HUES6 (cell line): ENCODE results near the gene TEP1.
"Not testable (repeated sequence)": the region's sequence is repeated elsewhere in the genome, so short reads cannot be mapped to it uniquely, and the experiment has no call there.

Experiments used
- H3K27ac ChIP-seq: 2 replicates; pipeline ENCODE4 v1.7.0; 2013; ENCODE audit warnings: low read depth, mild to moderate bottlenecking, low read length, inconsistent platforms
- H3K27me3 ChIP-seq: 2 replicates; pipeline ENCODE4 v1.6.1; 2013; ENCODE audit warnings: low read length; ENCODE audit not compliant: control insufficient read depth, insufficient read depth
- H3K36me3 ChIP-seq: 2 replicates; pipeline ENCODE4 v1.6.1; 2013; ENCODE audit warnings: low read length; ENCODE audit not compliant: control insufficient read depth, insufficient read depth
- H3K4me1 ChIP-seq: 2 replicates; pipeline ENCODE4 v1.6.1; 2013; ENCODE audit warnings: low read length; ENCODE audit not compliant: control insufficient read depth, insufficient read depth
- H3K4me3 ChIP-seq: 2 replicates; pipeline ENCODE4 v1.5.1; 2013; ENCODE audit warnings: low read depth, low read length
- H3K9ac ChIP-seq: one replicate; pipeline ENCODE4 v1.6.1; 2013; ENCODE audit warnings: mild to moderate bottlenecking, low read length
- H3K9me3 ChIP-seq: 2 replicates; pipeline ENCODE4 v1.6.1; 2013; ENCODE audit warnings: low read depth, low read length; ENCODE audit not compliant: control insufficient read depth, insufficient read depth

TEP1 gene

DNA sequence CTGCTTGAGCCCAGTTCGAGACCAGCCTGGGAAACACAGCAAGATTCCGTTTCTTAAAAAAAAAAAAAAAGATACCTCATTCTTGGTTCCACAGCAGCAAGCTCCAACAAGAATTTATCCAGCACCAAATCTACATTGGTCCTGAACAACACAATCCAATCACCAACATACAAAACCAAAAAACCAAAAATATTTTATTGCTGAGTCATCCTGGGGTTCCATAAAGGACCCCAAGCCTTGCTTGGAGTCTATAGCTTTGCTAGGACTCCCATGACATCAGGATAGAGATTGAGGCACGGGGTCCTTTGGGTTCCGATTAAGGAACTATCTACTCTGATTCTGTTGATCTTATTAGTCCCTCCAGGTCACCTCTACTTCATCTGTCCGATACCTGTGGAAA is 33.6 kb upstream of the TEP1 start:
- H3K27me3 ChIP-seq, result no peaks in the 10 kb centered on the region
- peak overlapping the region; percentile 41; the same call in 1 of the 2 replicates for H3K27ac ChIP-seq
- H3K4me3 ChIP-seq, result no peak overlapping the region
- H3K9ac ChIP-seq, result no peak overlapping the region
- no peaks in the 10 kb centered on the region for H3K4me1 ChIP-seq
- peaks cover 5% of the 10 kb centered on the region; the same call in 1 of the 2 replicates for H3K9me3 ChIP-seq
- peaks cover 72% of the 10 kb centered on the region for H3K36me3 ChIP-seq

DNA sequence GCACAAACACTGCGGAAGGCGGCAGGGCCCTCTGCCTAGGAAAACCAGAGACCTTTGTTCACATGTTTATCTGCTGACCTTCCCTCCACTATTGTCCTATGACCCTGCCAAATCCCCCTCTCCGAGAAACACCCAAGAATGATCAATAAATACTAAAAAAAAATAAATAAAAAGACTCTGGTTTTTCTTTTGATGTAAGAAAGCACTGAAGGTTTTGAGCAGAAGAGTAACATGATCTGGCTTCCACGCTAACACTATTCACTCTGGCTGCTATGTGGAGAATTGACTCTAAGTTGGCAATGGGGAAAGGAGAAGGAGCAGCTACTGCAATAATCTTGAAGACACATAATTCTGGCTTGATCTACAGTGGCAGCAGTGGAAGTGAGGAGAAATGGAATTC is 30.3 kb upstream of the TEP1 start:
- H3K9ac ChIP-seq, H3K27ac ChIP-seq, H3K4me3 ChIP-seq, H3K27me3 ChIP-seq, H3K9me3 ChIP-seq, H3K4me1 ChIP-seq: not testable (repeated sequence)
- H3K36me3 ChIP-seq, result peaks cover 40% of the 10 kb centered on the region

DNA sequence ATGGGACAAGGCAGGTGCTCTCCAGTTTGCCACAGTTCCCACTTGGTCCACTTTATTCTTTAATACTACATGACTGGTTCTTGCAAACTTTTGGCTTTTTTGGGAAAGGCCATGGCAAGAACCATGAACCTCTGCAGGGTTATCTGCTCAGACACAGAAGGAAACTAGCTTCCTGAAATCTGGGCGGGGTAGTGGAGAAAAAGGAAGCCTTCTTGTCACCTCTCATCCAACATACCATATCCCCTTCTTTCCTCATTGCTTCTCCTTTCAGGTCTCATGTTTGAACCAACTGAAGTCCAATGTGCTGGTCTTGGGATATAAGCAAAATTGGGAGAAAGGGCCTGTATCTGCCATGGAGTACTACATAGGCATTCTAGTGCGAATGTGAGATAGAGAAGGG is 28.2 kb upstream of the TEP1 start:
- Histone ChIP-seq H3K9me3 (peaks cover 5% of the 10 kb centered on the region; the same call in 1 of the 2 replicates), H3K4me1 (no peaks in the 10 kb centered on the region; the same call in 1 of the 2 replicates), H3K9ac (no peak overlapping the region), H3K27me3 (no peaks in the 10 kb centered on the region), H3K27ac (no peak overlapping the region), H3K4me3 (no peak overlapping the region), H3K36me3 (peaks cover 18% of the 10 kb centered on the region)

DNA sequence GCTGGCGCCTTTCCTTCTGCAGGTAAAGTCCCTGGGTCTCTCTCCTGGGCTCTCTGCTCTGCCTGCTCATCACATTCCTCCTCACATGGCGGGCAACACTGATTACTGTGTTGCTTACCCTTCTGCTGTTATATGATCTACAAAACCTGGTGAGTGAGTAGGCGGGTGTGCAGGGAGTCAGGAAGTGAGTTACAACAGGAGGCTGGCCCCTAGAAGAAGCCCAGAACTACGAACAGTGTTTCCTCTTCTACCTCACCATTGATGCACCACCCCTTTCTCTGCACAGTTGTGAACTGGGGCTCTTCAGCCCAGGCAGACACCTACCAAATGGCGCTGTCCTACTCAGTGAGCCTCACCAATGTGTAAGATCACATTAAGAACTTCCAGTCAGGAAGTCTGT is 27.6 kb upstream of the TEP1 start:
- Histone ChIP-seq H3K27ac (no peak overlapping the region), H3K9me3 (peaks cover 5% of the 10 kb centered on the region; the same call in 1 of the 2 replicates), H3K4me1 (no peaks in the 10 kb centered on the region; the same call in 1 of the 2 replicates), H3K27me3 (no peaks in the 10 kb centered on the region), H3K36me3 (peaks cover 12% of the 10 kb centered on the region), H3K4me3 (no peak overlapping the region), H3K9ac (no peak overlapping the region)

DNA sequence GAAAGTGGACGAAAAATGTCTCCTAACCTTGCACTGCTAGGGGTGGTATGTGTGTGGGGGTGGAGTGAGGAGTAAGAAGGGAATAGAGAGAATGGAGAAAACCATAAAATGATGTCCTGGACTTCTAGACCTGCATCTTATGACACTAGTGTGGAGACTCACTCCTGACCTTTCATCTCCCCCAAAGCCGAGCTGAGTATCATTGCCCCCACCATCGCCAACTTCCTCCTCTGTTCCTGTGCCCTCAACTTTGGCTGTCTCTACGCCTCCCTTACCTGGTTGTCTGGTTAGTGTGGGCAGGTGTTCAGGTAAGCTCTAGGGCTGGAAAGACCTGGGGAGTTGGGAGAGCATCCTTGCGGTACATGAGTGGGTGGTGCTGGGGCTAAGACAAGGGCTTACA is 27.2 kb upstream of the TEP1 start:
- peaks cover 8% of the 10 kb centered on the region for H3K36me3 ChIP-seq
- H3K4me1 ChIP-seq, result peaks cover 4% of the 10 kb centered on the region; the same call in 1 of the 2 replicates
- H3K4me3 ChIP-seq, result no peak overlapping the region
- H3K27me3 ChIP-seq, result no peaks in the 10 kb centered on the region
- H3K9me3 ChIP-seq, result peaks cover 5% of the 10 kb centered on the region; the same call in 1 of the 2 replicates
- H3K9ac ChIP-seq, result no peak overlapping the region
- no peak overlapping the region for H3K27ac ChIP-seq

DNA sequence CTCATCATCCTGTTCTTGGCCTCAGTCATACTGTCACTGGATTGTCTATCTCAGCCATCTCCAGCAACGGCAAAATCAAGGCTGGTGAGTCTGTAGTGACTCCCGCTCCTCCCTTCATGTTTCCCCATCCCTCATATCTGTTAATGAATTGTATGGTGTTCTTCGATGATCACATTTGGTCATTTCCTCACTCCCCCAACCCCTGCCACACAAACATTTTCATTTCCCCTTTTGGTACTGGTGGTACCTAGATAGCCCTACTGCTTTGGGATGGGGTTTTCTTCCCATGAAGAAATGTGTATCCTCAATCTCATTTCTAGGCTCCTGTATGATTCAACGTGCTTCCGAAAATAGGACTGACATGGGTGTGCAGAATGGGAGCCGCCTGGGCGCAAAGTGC is 25.4 kb upstream of the TEP1 start:
- peaks cover 7% of the 10 kb centered on the region; the same call in 1 of the 2 replicates for H3K4me1 ChIP-seq
- no peak overlapping the region for H3K27ac ChIP-seq
- no peaks in the 10 kb centered on the region for H3K27me3 ChIP-seq
- H3K4me3 ChIP-seq, result no peak overlapping the region
- H3K9me3 ChIP-seq, result peaks cover 5% of the 10 kb centered on the region; the same call in 1 of the 2 replicates
- no peak overlapping the region for H3K9ac ChIP-seq
- H3K36me3 ChIP-seq, result no peaks in the 10 kb centered on the region

DNA sequence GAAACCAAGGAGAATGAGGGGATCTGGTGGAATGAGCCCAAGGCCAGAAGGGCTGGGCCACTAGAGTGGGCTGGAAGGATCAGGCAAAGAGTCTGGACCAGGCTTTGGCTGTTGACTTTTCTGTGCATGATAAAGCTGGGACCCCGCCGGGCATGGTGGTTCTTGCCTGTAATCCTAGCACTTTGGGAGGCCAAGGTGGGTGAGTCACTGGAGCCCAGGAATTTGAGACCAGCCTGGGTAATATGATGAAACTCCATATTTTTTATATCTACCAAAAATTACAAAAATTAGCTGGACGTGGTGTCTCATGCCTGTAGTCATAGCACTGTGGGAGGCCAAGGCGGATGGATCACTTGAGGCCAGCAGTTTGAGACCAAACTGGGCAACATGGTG is 23.1 kb upstream of the TEP1 start:
- no peak overlapping the region for H3K9ac ChIP-seq
- H3K4me1 ChIP-seq, result peaks cover 7% of the 10 kb centered on the region; the same call in 1 of the 2 replicates
- H3K27ac ChIP-seq, result no peak overlapping the region
- H3K4me3 ChIP-seq, result no peak overlapping the region
- H3K36me3 ChIP-seq, result no peaks in the 10 kb centered on the region
- H3K9me3 ChIP-seq, result no peaks in the 10 kb centered on the region
- H3K27me3 ChIP-seq, result no peaks in the 10 kb centered on the region

DNA sequence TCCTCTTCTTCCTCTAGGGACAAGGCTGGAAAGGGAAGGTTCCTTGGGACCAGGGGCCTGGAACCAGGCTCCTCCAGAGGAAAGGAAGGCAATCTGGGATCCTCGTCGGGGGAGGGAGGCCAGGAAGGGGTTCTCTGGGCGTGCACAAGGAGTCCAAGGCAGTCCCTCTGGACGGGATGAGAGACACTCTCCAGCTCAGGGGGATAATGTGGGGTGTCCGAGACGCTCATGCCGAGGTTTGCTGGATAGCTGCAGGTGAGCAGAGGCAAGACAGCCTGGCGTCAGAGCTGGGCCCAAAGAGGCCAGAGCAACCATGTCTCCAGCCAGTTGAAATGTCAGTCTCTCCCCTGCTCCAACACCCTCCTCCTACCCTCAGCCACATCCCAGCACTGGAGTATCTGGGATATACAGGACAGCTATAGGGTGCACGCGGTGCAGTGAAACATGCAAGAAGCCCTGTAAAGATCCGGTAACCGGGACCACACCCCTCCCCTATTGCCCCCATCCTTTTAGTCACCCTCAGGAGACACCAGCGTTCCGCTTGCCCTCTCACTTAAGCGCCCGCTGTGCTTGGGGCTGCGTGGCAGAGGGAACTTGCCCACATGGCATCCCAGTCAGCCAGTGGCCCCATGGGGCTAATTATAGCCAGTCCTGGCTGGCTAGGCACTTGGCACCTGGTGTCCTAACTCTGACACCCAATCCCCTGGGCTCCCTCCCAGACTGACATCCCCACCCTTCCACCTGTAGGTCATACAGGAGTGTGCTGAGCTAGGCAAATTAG is 22.5 kb upstream of the TEP1 start, which contains the start of gene KLHL33:
Gene KLHL33, minus strand, starts transcription at position 585 of the 781 bp plus-strand sequence. Its CDS starts 355 bp downstream, at position 230.
- H3K9ac ChIP-seq, result no peak within 1 kb of the TSS
- peaks cover 7% of the 10 kb centered on the region; the same call in 1 of the 2 replicates for H3K4me1 ChIP-seq
- no peaks in the 10 kb centered on the region for H3K27me3 ChIP-seq
- H3K36me3 ChIP-seq, result no peaks in the 10 kb centered on the region
- H3K4me3 ChIP-seq, result no peak within 1 kb of the TSS
- no peaks in the 10 kb centered on the region for H3K9me3 ChIP-seq
- no peak within 1 kb of the TSS for H3K27ac ChIP-seq

DNA sequence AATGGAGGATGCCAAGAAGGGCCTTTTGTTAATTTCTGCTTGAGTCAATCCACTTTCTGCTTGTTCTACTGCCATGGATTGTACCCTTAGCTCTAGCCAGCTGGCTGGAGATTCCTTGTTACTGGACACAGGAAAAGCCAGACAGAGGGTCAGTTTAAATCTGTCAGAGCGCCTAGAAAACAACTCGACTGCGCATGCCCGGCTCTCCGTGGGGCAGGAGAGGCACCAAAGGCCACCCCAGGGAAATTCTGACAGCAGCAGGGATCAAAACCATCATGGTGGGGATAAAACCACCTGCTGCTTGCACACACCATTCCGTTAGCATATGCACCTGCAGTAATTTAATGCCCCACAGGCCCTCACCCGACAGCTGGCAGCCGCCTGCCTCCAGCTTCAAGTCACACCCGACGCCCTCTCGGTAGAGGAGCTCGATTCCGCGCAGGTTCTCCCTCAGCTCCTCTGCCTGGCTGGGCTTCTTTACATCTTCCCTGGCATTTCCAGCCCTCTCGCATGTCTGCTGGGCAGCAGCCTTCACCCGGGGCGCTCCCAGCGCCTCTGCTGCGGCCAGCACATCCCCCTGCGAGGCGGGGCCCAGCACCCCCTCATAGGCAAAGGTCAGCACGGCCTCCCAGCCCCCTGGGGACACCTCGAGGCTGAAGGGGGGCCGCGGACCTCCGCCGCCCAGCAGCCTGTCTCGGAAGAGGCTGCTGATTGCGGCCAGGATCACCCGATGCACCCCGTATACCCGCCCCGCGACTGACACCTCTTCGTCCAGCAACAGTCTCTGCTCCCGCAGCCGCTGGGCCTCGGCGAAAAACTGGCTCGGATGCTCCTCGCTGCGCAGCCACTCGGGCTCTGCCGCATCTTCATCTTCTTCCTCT is 21.6 kb upstream of the TEP1 start:
- H3K27ac ChIP-seq, result no peak overlapping the region
- no peaks in the 10 kb centered on the region for H3K27me3 ChIP-seq
- peaks cover 7% of the 10 kb centered on the region; the same call in 1 of the 2 replicates for H3K4me1 ChIP-seq
- H3K4me3 ChIP-seq, result no peak overlapping the region; the same call in 1 of the 2 replicates
- H3K9ac ChIP-seq, result no peak overlapping the region
- no peaks in the 10 kb centered on the region for H3K9me3 ChIP-seq
- H3K36me3 ChIP-seq, result no peaks in the 10 kb centered on the region

DNA sequence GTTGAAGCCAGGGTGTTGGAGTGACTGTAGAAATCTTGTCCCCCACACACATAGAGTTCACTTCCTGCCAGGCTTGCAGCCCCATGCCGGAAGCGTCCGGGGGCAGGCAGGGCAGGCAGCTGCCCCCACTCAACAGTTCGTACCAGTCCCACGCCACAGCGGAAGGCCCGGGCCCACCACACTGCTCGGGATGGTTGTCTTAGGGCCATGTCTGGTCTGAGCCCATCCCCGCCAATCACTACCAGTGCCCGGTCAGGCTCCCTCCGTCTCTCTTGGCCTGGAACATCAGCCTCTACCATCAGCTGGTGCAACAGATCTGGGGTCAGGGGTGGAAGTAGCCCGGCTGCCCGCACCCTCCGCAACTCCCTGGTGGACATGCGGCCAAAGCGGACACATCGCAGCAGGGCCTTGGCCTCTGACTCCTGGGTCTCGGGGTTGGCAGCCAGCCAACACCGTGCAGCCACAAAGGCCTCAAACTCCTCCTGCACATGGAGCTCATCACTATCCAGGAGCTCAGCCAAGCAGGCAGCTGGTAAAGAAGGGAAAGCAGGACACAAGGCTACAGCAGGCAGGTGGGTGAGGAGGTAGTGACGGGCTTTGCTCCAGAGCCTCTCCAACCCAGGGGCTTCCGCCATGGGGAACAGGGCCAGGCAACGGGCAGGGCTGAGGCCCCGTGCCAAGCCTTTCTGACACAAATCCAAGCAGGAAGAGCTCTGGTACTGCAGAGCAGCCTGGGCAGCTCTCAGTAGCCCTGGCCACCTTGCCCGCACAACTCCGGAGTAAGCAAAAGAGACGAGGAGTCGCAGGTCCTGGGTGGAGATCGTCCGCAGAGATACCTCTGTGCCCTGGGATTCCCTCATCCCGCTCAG is 16.7 kb upstream of the TEP1 start:
- H3K9ac ChIP-seq, result no peak overlapping the region

More for the DNA sequence above, 16.7 kb upstream of the TEP1 start:
- Histone ChIP-seq H3K27me3 (no peaks in the 10 kb centered on the region), H3K9me3 (no peaks in the 10 kb centered on the region), H3K27ac (no peak overlapping the region), H3K4me3 (no peak overlapping the region), H3K4me1 (peaks cover 17% of the 10 kb centered on the region; the same call in 1 of the 2 replicates), H3K36me3 (no peaks in the 10 kb centered on the region)
